GM19397 (cell line): ENCODE data around the gene IVNS1ABP.
"Not testable (repeated sequence)": the region's sequence is repeated elsewhere in the genome, so short reads cannot be mapped to it uniquely, and the experiment has no call there.

Experiments
- ATAC-seq: cut with Tn5 transposase; IDR thresholded peaks from one replicate; pipeline ENCODE4 v1.9.1; 2021; ENCODE audit warnings: mild to moderate bottlenecking, moderate library complexity; ENCODE audit not compliant: unreplicated experiment

Gene IVNS1ABP

DNA sequence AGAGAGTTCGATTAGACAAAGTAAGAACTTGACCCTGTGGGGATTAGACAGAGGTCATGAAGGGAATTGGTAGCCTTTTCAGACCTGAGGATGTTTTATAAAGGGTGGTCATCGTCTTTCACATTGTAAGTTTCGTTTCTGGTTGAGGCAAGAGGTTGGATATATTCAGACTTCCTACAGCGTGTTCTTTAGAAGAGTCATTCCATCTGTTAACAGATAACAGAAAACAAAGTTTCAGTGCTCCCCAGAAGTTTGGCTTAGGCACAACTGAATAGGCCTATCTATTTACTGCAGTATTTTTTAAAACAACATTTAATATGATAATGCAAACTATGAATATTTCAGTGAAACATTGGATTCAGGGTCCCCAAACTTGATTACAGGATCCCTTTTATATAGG is 17.1 kb upstream of the IVNS1ABP start:
- no peak for ATAC-seq

DNA sequence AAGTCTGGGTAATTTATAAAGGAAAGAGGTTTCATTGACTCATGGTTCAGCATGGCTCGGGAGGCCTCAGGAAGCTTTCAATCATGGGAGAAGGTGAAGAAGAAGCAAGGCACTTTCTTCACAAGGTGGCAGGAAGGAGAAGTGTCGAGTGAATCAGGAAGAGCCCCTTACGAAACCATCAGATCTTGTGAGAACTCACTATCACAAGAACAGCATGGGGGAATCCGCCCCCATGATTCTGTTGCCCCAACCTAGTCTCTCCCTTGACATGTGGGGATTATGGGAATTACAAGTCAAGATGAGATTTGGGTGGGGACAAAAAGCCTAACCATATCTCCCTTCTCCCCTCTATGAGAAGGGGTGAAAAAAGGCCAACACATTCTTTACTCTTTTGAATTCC is 11.2 kb upstream of the IVNS1ABP start:
- no peak for ATAC-seq

DNA sequence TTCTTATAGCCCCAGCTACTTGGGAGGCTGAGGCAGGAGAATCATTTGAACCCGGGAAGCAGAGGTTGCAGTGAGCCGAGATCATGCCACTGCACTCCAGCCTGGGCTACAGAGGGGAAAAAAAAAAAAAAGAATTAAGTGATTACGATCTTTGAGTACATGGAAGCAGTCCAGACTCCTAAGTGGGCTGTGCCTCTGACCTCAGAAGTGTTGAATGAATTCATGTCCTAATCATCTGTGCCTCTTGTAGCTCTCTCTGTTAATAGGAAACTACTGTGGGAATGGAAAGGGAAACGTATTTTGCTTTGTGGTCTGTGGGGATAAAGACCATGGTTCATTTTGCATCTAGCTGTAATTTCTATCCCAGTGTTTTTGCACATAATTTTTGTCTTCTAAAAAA is 8.4 kb upstream of the IVNS1ABP start:
- ATAC-seq, result no peak

DNA sequence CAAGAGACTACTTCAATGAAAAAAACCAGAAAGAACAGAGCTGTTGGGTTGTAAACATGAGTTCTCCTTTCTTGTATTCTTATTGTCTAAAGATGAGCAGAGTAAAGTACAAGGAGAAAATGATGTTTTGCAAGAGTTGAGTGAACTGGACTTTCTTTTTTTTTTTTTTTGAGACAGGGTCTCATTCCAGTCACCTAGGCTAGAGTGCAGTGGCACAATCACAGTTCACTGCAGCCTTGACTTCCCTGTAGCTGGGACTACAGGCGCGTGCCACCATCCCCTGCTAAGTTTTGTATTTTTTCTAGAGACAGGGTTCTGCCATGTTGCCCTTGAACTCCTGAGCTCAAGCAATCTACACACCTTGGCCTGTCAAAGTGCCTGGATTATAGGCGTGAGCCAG is 7.1 kb upstream of the IVNS1ABP start:
- ATAC-seq, result no peak

DNA sequence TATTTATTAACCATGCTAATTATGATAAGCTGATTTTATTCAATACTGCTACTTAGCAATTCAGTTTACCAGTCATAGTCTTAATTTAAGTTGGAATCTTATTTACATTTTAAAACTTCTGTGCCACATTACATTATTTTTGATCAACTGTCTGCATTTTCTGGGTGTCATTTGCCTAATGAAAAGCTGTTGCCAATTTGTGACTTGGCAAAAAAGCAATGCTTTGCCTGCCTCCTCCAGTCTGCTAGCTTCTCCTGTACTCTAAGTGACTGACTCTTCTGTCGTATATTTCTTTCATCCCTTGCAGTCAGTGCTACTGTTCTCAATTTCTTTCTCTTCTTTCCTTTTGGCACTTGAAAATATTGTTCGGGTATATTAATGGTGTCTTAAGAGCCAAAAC is 5.6 kb upstream of the IVNS1ABP start:
- no peak for ATAC-seq

DNA sequence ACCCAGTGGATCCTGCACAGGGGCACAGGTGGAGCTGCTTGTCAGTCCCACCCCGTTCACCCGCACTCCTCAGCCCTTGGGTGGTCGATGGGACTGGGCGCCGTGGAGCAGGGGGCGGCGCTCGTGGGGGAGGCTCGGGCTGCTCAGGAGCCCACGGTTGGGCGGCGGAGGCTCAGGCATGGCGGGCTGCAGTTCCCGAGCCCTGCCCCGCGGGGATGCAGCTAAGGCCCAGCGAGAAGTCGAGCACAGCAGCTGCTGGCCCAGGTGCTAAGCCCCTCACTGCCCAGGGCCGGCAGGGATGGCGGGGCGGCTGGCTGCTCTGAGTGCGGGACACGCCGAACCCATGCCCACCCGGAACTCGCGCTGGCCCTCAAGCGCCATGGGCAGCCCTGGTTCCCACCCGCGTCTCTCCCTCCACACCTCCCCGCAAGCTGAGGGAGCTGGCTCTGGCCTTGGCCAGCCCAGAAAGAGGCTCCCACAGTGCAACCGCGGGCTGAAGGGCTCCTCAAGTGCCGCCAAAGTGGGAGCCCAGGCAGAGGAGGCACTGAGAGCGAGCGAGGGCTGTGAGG is 4.7 kb upstream of the IVNS1ABP start:
- not testable (repeated sequence) for ATAC-seq

DNA sequence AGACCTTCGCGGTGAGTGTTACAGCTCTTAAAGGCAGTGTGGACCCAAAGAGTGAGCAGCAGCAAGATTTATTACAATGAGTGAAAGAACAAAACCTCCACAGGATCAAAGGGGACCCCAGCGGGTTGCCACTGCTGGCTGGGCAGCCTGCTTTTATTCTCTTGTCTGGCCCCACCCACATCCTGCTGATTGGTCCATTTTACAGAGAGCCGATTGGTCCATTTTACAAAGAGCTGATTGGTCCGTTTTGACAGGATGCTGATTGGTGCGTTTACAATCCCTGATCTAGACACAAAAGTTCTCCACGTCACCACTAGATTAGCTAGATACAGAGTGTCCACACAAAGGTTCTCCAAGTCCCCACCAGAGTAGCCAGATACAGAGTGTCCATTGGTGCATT is 4.1 kb upstream of the IVNS1ABP start:
- ATAC-seq, result not testable (repeated sequence)

DNA sequence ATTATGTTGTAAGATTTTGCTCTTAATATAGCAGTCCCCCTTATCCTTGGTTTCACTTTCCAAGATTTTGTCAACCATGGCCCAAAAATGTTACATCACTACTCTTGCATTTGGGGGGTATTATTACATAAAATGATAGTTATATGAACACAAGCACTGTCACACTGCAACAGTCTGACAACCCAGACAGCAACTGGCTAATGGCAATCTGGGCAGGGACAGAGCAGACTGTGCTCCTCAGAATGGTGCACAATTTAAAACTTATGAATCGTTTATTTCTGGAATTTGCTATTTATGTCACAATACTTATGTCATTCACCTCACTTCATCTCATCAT is 2.1 kb upstream of the IVNS1ABP start:
- no peak for ATAC-seq

DNA sequence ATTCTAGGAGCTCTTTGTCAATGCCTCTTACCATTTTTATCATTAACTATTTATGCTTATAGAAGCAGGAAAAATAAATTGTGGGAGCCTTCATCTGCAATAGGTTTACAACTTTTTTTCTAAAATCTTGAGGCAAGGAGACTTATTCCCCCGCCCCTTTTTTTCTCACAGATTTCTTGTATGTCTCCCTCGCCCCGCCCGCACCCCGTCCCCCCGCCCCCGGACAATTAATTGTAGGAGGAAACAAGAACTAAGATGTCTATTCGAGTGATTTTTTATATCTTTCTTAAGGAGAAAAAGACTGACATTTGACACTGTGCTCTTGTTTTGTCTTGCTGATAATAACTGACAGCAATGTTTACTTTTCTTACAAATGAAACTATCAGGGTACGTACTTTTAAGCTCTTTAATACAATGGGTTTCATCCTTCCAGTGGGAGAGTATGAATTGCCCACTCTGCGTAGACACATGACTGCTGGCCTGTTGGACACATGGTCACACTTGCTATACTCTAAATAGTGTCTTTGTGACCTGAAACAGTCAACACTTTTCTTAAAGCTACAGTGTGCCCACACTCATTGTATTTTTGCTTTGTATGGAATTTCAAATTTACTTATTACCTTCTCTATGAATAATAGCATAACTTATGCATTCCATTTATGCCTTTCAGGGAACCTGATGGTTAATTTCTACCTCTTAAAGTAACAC is 1.5 kb upstream of the IVNS1ABP start:
- ATAC-seq, result no peak

DNA sequence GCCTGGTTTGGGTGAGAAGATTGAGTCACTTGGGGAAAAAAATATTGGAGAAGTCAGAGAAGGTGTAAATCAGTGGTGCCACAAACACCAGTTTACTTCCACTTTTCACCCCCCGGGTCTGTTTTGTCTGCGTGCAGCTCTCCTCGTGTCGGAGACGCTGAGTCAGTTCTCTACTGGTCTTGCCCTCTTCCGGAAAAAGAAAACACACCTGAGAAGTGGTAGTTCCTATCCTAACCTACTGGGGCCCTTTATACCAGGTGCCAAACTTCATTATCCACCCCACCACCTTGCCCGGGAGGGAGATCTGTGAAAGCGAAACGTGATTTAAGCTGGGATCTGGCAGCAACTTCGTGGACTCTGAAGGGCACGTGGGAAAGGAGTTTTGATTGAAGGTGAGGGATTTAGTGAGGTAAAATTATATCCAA is 855 bp upstream of the IVNS1ABP start:
- peak; percentile 28 for ATAC-seq

DNA sequence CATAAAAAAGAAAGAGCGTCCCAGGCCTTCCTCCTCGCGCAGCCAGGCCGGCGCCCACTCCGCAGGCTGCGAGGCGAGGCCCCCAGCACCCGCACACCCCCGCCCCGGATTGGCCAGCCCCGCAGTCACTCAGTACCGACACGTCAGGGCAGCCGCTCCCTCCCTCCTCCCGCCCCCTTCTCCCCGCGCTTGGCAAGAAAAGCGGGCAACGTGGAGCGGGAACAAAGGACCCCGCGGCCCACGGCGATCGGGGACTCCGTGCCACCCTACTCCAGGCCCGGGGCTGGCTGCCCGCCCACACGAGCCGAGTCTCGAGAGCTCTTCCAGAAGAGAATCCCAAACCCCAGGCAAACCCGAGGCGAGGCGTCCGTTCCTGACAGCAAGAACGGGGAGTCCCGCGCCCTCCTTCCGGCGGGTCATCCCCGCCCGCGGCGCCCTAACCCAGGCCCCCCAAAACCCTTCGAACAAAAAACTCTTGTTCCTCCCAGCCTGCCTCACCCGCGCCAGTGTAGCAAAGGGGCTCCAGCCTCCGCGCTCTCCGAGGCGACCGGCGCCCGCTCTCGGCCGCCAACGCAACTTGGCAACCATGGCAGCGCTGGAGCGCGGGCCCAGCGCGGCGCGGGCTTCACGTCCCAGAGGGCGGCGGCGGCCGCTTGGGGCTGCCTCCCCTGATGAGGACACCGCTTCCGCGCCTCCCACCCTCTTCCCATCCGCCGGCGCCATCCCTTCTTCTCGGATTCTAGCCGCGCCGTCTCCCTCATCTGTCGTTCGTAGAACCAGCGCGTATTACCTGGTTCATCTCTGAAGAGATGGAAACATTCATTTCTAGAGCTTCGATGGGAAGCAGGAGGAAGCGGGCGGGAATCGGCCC is 645 bp downstream of the IVNS1ABP start:
- peak; percentile 51 for ATAC-seq

DNA sequence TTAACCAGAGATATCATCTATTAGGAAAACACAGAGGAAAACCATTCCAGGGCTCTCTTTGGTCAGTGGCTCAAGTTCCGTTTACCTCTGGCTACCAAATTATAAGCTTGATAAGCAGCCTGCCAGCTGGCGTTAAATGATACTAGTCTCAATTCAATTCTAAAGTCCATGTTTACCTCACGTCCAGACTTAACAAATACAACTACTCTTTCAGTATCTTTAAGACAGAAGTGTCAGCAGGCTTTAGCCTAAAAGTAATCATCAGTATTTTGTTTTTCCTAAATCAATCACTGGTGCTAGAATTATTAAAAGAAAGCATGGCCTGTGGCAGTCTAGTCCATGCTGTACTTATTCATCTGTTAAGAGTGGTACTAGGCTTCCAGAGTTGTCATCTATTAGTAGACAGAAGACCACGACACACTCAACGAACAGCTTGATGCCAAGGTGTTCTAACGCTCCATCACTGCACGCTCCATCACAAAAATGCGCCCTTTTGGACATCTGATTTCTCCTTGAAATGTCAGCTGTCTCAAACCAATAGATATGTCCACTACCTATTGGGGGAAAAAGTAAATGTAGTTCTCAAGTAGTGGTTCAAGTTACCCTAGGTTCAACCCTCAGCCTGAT is 1.5 kb downstream of the IVNS1ABP start:
- peak; percentile 1 for ATAC-seq

DNA sequence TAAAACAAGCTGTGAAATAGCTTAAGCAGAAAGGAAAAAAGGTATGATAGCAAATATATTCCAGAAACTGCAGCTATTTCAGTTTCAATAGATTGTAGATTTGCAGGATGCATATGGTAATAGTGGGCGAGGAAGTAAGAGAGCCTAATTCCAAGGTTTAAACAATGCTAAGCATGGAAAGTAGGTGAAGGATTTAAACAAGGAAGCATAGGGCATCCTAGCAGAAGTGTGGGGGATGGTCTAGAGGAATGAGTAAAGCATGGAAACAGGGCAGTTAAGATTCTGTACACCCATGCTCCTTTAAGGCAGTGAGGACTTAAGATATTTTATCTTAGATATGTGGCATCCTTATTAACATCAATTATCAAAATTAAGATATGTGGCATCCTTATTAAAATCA is 2.6 kb downstream of the IVNS1ABP start:
- ATAC-seq, result no peak

DNA sequence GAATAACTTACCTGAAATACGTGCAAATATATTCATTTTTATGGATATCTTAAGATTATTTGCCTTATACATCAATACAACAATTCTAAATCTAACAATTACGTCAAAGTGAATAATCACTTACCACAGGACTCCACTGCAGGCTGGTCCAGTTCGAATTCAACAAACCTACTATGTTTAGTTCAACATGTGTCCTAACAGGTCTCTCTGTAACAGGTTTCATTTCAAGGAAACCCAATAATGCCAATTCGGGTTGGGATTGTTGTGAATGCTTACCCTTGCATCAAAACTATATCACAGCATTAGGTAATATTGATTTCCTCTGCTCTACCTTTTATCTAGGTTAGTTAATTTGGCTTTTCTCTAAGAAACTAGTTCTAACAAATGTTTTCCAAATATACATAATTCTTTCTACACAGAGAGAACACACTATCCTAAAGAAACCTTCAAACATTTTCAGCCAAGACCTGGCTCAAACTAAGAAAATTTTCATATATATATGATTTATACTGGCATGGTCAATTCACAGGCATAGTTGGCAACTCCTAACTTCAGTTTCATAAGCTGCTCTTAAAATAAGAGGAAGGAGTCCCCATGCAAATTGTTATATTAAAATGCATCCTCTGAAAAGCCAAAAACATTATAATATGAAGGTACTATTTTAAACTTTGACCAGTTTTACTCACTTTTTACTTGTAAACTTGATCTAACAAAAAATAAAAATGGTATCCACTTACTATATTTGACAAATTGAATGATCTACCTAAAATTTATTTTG is 4.5 kb downstream of the IVNS1ABP start:
- no peak for ATAC-seq

DNA sequence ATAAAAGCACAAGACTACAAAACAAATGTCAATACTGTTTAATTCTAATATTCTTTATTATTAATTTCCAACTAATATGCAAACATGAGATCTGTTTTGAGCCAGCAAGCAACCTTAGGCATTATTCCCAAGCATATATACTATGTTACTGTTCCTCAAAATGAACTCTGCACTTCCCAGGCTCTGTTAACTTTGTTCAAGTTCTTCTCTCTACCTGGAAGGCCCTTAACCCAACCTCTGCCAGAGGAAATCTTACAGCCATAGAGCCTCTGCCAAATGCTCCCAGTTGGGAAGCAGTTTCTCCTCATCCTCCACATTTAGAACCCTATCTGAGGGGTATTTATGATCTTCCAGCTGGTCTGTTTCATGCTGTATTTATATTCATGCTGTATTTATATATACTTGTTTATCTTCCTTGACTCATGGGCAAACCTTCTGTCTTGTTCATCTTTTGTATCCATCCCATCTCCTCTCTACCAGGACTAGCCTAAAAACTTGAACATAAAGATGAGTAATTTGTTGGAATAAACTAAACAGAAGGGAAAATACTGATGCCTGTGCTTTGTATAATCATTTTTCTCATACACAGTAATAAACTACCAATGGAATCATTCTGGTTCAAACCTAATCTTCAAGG is 5.3 kb downstream of the IVNS1ABP start:
- no peak for ATAC-seq

DNA sequence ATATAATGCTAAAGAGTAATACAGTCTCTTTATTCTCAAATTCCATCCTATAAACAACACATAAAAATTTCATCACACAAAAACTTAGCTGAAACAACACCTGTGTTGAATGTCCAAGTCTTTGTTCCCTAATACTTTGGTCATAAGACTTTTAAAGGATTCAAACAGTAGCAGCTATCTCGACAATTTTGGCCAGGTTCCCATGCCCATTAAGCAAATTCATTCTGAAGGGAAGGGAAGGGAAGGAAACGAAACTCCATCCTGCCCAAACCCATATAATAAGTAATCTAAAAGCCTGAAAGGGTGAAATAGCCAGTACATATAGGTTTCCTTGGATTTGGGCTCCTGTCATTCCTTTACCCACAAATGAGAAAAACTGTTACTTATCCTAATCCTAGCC is 7.5 kb downstream of the IVNS1ABP start:
- no peak for ATAC-seq

DNA sequence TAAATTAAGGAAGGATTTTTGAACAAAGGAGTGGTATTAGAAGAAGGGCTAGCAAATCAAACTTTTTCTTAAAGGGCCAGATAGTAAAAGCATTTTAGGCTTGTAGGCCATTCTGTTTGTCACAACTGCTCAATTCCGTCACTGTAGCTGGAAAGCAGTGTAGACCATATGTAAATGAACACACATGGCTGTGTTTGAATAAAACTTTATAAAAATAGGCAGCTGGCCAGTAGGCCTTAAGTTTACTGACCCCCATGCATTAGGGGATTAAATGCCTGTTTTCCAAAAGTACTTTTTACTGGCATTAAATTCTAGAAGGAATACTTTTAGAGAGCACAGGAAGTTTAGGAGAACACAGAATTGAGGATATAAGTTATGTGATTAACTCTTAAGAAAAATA is 8.9 kb downstream of the IVNS1ABP start:
- ATAC-seq, result no peak

DNA sequence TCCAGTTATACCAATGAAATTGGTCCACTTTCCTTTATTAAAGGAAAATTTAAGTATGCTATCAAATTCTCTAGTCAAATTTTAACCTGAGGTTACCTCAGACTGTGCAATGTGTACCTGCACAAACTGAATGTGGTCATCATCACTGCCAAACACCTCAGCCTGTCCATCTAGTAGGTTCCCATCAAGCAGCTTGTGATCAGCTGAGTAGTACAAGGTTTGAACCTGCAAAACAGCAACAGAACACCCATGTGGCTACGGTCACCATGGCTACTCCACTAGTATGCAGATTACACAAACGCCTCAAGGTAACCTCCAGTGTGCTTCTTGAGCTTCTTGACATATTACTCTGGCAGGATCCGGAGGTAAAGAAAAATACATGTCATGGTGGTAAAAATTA is 11.6 kb downstream of the IVNS1ABP start:
- no peak for ATAC-seq

DNA sequence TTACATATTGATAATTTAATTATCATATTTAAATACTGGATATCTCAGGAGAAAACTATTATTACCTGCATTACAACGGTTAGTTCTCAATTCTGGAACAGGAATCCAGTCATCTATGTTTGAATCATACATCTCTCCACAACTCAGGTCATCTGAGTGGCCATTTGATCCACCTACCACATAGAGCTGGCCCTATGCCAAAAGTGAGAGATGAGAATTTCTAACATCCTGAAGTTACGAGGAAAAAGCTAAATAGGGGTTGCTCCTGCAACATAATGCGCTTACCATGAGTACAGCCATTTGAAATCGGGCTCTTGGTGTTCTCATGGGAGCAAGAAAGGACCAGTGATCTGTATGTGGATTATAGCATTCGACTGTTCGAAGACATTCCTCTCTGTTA is 16.9 kb downstream of the IVNS1ABP start:
- no peak for ATAC-seq

DNA sequence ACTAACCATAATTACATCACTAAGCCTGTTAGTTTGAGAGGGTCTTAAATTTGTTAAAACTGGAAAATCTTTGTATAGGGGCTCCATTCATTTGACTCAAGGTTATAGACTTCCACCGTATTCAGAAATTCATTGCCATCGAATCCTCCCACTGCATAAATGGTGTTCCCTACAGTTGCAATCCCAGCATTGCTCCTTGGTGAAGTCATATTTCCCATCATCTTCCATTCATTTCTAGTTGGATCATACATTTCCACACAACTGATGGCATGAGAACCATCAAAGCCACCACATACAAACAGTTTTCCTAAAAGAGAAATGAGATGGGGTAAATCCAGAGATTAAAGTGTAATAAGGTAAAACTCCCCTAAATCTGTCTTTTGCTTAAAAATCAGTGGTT is 19.1 kb downstream of the IVNS1ABP start:
- ATAC-seq, result no peak
